Activated CD4-positive, CD25-positive, alpha-beta regulatory T cell treated with anti-CD3 and anti-CD28 coated beads, Interleukin-2, amount 50 U/mL, for 24 hours (primary cell): ENCODE measurements around the gene OR8S1.
"Not testable (repeated sequence)": the region's sequence is repeated elsewhere in the genome, so short reads cannot be mapped to it uniquely, and the experiment has no call there.

Experiments
- ATAC-seq, 2 donors: fragments of 150-1000 bp; cut with Tn5 transposase; one replicate each; pipeline ENCODE4 v1.10.0; 2021; ENCODE audit warnings: mild to moderate bottlenecking in 1 of 2, moderate library complexity in 1 of 2

The OR8S1 gene

GRCh38 chr12:48525332-48525731 lies at the start of gene OR8S1:
Gene OR8S1 (plus strand): TSS chr12:48525632. CDS start chr12:48525632, 0 bp downstream.
- no peak for ATAC-seq

- no peak for ATAC-seq
Observed at GRCh38 chr12:48482198-48482597, 43.2 kb upstream of the OR8S1 start, which contains the start of gene C12orf54. Gene C12orf54 (plus strand): TSS chr12:48482498. CDS start chr12:48483297, 799 bp downstream.

GRCh38 chr12:48482930-48483329 lies 42.5 kb upstream of the OR8S1 start:
- ATAC-seq: no peak

GRCh38 chr12:48486261-48486660 lies 39.2 kb upstream of the OR8S1 start:
- ATAC-seq: no peak

GRCh38 chr12:48486679-48487078 lies 38.8 kb upstream of the OR8S1 start:
- ATAC-seq: no peak

- peak; percentile 67 to 83 for ATAC-seq
Observed at GRCh38 chr12:48489012-48489411, 36.4 kb upstream of the OR8S1 start.

- not testable (repeated sequence) for ATAC-seq
Observed at GRCh38 chr12:48489456-48489855, 36.0 kb upstream of the OR8S1 start.

- not testable (repeated sequence) for ATAC-seq
Observed at GRCh38 chr12:48500281-48500680, 25.2 kb upstream of the OR8S1 start.

- peak in 1 of 2 donors; percentile 10 for ATAC-seq
Observed at GRCh38 chr12:48506836-48507235, 18.6 kb upstream of the OR8S1 start.

GRCh38 chr12:48508987-48509386 lies 16.4 kb upstream of the OR8S1 start:
- no peak for ATAC-seq

GRCh38 chr12:48510111-48510510 lies 15.3 kb upstream of the OR8S1 start:
- no peak for ATAC-seq

- ATAC-seq: peak; percentile 94 to 96
Observed at GRCh38 chr12:48512855-48513254, 12.6 kb upstream of the OR8S1 start.

- no peak for ATAC-seq
Observed at GRCh38 chr12:48514728-48515127, 10.7 kb upstream of the OR8S1 start.

GRCh38 chr12:48520381-48520780 lies 5.1 kb upstream of the OR8S1 start:
- not testable (repeated sequence) for ATAC-seq

GRCh38 chr12:48527891-48528670 lies 2.6 kb downstream of the OR8S1 start:
- ATAC-seq: no peak

GRCh38 chr12:48532601-48533000 lies 7.2 kb downstream of the OR8S1 start:
- no peak for ATAC-seq

GRCh38 chr12:48536602-48537001 lies 11.2 kb downstream of the OR8S1 start:
- no peak for ATAC-seq

- ATAC-seq: no peak
Observed at GRCh38 chr12:48542300-48542928, 17.0 kb downstream of the OR8S1 start.

GRCh38 chr12:48545833-48546469 lies 20.5 kb downstream of the OR8S1 start:
- ATAC-seq: no peak

- ATAC-seq: not testable (repeated sequence)
Observed at GRCh38 chr12:48547012-48547411, 21.6 kb downstream of the OR8S1 start.

- not testable (repeated sequence) for ATAC-seq
Observed at GRCh38 chr12:48551636-48552035, 26.2 kb downstream of the OR8S1 start.

- not testable (repeated sequence) for ATAC-seq
Observed at GRCh38 chr12:48553666-48554343, 28.4 kb downstream of the OR8S1 start.

- ATAC-seq: no peak
Observed at GRCh38 chr12:48556631-48557030, 31.2 kb downstream of the OR8S1 start.
